Measurements from ENCODE around the gene VPS36. TPM values are rescaled to one million over a fixed set of nuclear protein-coding genes. Genes with fewer than 3 reads are reported as not detected.
A peak's percentile ranks its signal among the peaks of the same experiment; 100 is the strongest.

The VPS36 gene
- total and polyA plus RNA-seq, 9 of the 15 experiments (the other 6 are each of a cell fraction or from before 2014, with no cell fraction given), result 8.4 to 30.6 (median 23.7) TPM

DNA sequence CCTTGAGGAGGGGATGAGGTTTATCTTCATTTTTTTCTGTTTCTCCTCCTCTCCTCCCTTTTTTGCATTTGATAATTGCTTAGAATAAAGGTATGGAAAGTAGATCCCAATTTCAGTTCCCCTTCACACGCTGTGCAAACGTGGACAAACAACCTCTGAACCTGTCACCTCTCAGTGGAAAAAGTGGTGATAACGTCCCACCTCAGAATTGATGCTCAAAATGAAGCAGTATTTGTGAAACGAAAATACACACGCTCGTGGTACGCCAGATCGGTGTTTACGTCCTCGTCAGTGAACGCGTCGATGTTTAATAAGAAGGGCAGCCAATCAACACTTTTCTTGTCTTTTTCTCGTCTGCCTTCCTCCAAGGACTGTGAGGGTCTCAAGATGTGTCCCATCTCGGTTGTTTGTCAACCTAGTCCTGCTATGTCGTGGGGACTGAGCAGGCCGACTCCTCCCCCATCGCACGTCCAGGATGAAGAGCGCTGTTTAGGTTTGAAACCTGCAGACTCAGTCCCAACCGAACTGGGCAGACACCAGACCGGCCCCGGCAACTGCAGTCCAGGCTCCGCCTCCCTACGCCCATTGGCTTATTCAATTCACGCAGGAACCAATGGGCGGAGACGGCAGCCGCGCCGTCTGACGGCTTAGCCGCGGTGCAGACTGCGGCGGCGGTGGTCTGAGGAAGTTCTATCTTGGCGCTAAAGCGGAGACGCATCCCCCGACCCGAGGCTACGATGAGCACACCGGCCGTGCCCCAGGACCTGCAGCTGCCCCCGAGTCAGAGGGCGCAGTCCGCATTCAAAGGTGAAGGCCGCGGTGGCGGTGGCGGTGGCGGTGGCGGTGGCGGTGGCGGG lies 4.6 kb upstream of the VPS36 start, which contains the start of gene CKAP2 (continued):
- TF ChIP-seq JUND (IDR thresholded peaks at IDR 0.05; ENCODE audit: borderline replicate concordance, low read depth, low read length), result 0 out of 2 replicates have a peak, but pooled peaks have one; percentile 13
- TF ChIP-seq JUND (tag; IDR thresholded peaks at IDR 0.05; ENCODE audit: borderline replicate concordance, low read depth, low read length), result no peak
- TF ChIP-seq CXXC5 (CRISPR knock-in tag; IDR thresholded peaks at IDR 0.05), result peak; percentile 87
- TF ChIP-seq PHF8 (IDR thresholded peaks at IDR 0.05; ENCODE audit: borderline replicate concordance, low read length), result peak; percentile 95
- peak; percentile 87; the same call in 1 of the 2 replicates for TF ChIP-seq FOXK1 (CRISPR knock-in tag; IDR thresholded peaks at IDR 0.05; ENCODE audit: borderline replicate concordance)
- TF ChIP-seq ZNF134 (CRISPR knock-in tag; conservative IDR thresholded peaks at IDR 0.05), result no peak
- TF ChIP-seq HCFC1 (IDR thresholded peaks at IDR 0.05; ENCODE audit: low read depth, low read length), result peak; percentile 31; the same call in 1 of the 2 replicates
- TF ChIP-seq GATAD2A (IDR thresholded peaks at IDR 0.05), result no peak
- no peak for TF ChIP-seq MEF2A (IDR thresholded peaks at IDR 0.05; ENCODE audit: control insufficient read depth, low read depth, low read length)
- TF ChIP-seq KAT2B (IDR thresholded peaks at IDR 0.05; ENCODE audit: low read depth, low read length), result no peak
- peak; percentile 40 for TF ChIP-seq NFIC (IDR thresholded peaks at IDR 0.05)
- TF ChIP-seq XRCC5 (IDR thresholded peaks at IDR 0.05; ENCODE audit: low read depth, low read length), result no peak
- peak in 1 of 2 experiments; percentile 45 for TF ChIP-seq AFF1 (IDR thresholded peaks at IDR 0.05; ENCODE audit: low read depth in 1 of 2, partially characterized antibody in 2 of 2)
- TF ChIP-seq HNRNPLL (IDR thresholded peaks at IDR 0.05; ENCODE audit: low read depth, low read length, poor library complexity, severe bottlenecking), result peak; percentile 72
- TF ChIP-seq ATF7 (IDR thresholded peaks at IDR 0.05), result peak; percentile 38; the same call in 1 of the 2 replicates
- peak; percentile 92 for TF ChIP-seq NFYB (IDR thresholded peaks at IDR 0.05; ENCODE audit: extremely low read depth, insufficient read length)
- TF ChIP-seq, protein P1, sequence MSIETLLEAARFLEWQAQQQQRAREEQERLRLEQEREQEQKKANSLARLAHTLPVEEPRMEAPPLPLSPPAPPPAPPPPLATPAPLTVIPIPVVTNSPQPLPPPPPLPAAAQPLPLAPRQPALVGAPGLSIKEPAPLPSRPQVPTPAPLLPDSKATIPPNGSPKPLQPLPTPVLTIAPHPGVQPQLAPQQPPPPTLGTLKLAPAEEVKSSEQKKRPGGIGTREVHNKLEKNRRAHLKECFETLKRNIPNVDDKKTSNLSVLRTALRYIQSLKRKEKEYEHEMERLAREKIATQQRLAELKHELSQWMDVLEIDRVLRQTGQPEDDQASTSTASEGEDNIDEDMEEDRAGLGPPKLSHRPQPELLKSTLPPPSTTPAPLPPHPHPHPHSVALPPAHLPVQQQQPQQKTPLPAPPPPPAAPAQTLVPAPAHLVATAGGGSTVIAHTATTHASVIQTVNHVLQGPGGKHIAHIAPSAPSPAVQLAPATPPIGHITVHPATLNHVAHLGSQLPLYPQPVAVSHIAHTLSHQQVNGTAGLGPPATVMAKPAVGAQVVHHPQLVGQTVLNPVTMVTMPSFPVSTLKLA (conservative IDR thresholded peaks at IDR 0.05), result peak; percentile 70 to 81
- peak; percentile 32; the same call in 1 of the 2 replicates for TF ChIP-seq CBX1 (IDR thresholded peaks at IDR 0.05; ENCODE audit: low read depth)
